ENCODE measurements around the gene PRKAB1.
"Not testable (repeated sequence)": the region's sequence is repeated elsewhere in the genome, so short reads cannot be mapped to it uniquely, and the experiment has no call there.

The PRKAB1 gene

GRCh38 chr12:119642986-119643385 lies 24.9 kb upstream of the PRKAB1 start:
- Histone ChIP-seq H3K4me3 (ENCODE audit: low read depth, low read length) (no peak overlapping the region), H3K4me1 (ENCODE audit: control insufficient read depth, insufficient read depth, low read length) (no peaks in the 10 kb centered on the region), H3K9me3 (ENCODE audit: control insufficient read depth, insufficient read depth, low read length) (no peaks in the 10 kb centered on the region), H3K27me3 (ENCODE audit: control insufficient read depth, insufficient read depth, low read length) (no peaks in the 10 kb centered on the region), H3K9ac (ENCODE audit: low read depth, low read length) (no peak overlapping the region), H3K36me3 (ENCODE audit: control insufficient read depth, insufficient read depth, low read length) (no peaks in the 10 kb centered on the region)

DNA sequence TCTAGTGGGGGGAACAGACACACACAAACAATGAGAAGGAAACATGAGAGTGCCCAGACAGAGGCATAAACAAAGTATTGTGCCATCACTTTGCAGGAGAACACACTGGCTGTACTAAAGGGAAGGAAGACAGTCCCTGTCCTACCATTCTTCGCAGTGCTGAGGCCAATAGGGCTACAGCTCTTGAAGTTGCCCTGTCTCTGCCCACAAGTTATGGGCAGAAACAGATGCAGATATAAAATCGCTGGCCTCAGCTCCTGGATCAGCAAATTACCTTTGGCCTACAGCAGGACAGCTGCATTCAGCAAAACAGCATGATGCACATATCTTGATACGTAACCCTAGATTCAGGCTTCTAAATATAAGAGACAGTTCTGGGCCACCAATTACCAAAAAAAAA lies 23.0 kb upstream of the PRKAB1 start:
- Histone ChIP-seq H3K36me3 (ENCODE audit: control insufficient read depth, insufficient read depth, low read length) (no peaks in the 10 kb centered on the region), H3K27me3 (ENCODE audit: control insufficient read depth, insufficient read depth, low read length) (no peaks in the 10 kb centered on the region), H3K4me3 (ENCODE audit: low read depth, low read length) (no peak overlapping the region), H3K9me3 (ENCODE audit: control insufficient read depth, insufficient read depth, low read length) (no peaks in the 10 kb centered on the region), H3K4me1 (ENCODE audit: control insufficient read depth, insufficient read depth, low read length) (no peaks in the 10 kb centered on the region), H3K9ac (ENCODE audit: low read depth, low read length) (no peak overlapping the region)

GRCh38 chr12:119645535-119646059 lies 22.3 kb upstream of the PRKAB1 start:
- no peaks in the 10 kb centered on the region for H3K27me3 ChIP-seq (ENCODE audit: control insufficient read depth, insufficient read depth, low read length)
- no peaks in the 10 kb centered on the region for H3K4me1 ChIP-seq (ENCODE audit: control insufficient read depth, insufficient read depth, low read length)
- H3K36me3 ChIP-seq (ENCODE audit: control insufficient read depth, insufficient read depth, low read length): no peaks in the 10 kb centered on the region
- H3K9ac ChIP-seq (ENCODE audit: low read depth, low read length): no peak overlapping the region
- no peak overlapping the region for H3K4me3 ChIP-seq (ENCODE audit: low read depth, low read length)
- no peaks in the 10 kb centered on the region for H3K9me3 ChIP-seq (ENCODE audit: control insufficient read depth, insufficient read depth, low read length)

- Histone ChIP-seq H3K27me3 (ENCODE audit: control insufficient read depth, insufficient read depth, low read length) (no peaks in the 10 kb centered on the region), H3K9ac (ENCODE audit: low read depth, low read length) (no peak overlapping the region)
Observed at GRCh38 chr12:119649202-119649808, 18.6 kb upstream of the PRKAB1 start.

GRCh38 chr12:119652665-119653064 lies 15.3 kb upstream of the PRKAB1 start:
- Histone ChIP-seq H3K4me3 (ENCODE audit: low read depth, low read length) (no peak overlapping the region), H3K9me3 (ENCODE audit: control insufficient read depth, insufficient read depth, low read length) (no peaks in the 10 kb centered on the region), H3K27me3 (ENCODE audit: control insufficient read depth, insufficient read depth, low read length) (no peaks in the 10 kb centered on the region), H3K4me1 (ENCODE audit: control insufficient read depth, insufficient read depth, low read length) (no peaks in the 10 kb centered on the region), H3K9ac (ENCODE audit: low read depth, low read length) (no peak overlapping the region), H3K36me3 (ENCODE audit: control insufficient read depth, insufficient read depth, low read length) (no peaks in the 10 kb centered on the region)

More at GRCh38 chr12:119649202-119649808, 18.6 kb upstream of the PRKAB1 start:
- Histone ChIP-seq H3K4me1 (ENCODE audit: control insufficient read depth, insufficient read depth, low read length) (no peaks in the 10 kb centered on the region), H3K4me3 (ENCODE audit: low read depth, low read length) (no peak overlapping the region), H3K9me3 (ENCODE audit: control insufficient read depth, insufficient read depth, low read length) (no peaks in the 10 kb centered on the region), H3K36me3 (ENCODE audit: control insufficient read depth, insufficient read depth, low read length) (no peaks in the 10 kb centered on the region)

DNA sequence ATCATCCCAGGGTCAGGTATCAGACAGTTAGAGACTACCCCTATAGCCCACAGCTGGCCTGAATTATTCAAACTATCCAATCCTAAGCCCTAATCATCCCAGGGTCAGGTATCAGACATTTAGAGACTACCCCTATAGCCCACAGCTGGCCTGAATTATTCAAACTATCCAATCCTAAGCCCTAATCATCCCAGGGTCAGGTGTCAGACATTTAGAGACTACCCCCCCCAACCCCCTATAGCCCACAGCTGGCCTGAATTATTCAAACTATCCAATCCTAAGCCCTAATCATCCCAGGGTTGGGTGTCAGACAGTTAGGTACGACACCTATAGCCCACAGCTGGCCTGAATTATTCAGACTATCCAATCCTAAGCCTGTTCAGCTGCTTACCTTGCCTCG lies 10.9 kb upstream of the PRKAB1 start:
- H3K9me3 ChIP-seq (ENCODE audit: control insufficient read depth, insufficient read depth, low read length); H3K9ac ChIP-seq (ENCODE audit: low read depth, low read length); H3K27me3 ChIP-seq (ENCODE audit: control insufficient read depth, insufficient read depth, low read length); H3K4me1 ChIP-seq (ENCODE audit: control insufficient read depth, insufficient read depth, low read length); H3K36me3 ChIP-seq (ENCODE audit: control insufficient read depth, insufficient read depth, low read length); H3K4me3 ChIP-seq (ENCODE audit: low read depth, low read length): not testable (repeated sequence)

DNA sequence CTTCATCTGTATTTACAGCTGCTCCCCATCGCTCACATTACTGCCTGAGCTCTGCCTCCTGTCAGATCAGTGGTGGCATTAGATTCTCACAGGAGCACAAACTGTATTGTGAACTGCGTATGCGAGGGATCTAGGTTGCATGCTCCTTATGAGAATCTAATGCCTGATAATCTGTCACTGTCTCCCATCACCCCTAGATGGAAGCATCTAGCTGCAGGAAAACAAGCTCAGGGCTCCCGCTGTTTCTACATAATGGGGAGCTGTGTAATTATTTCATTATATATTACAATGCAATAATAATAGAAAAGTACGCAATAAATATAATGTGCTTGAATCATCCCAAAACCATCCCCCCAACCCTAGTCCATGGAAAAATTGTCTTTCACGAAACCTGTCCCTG lies 9.8 kb upstream of the PRKAB1 start:
- not testable (repeated sequence) for H3K9me3 ChIP-seq (ENCODE audit: control insufficient read depth, insufficient read depth, low read length); H3K4me1 ChIP-seq (ENCODE audit: control insufficient read depth, insufficient read depth, low read length); H3K27me3 ChIP-seq (ENCODE audit: control insufficient read depth, insufficient read depth, low read length); H3K36me3 ChIP-seq (ENCODE audit: control insufficient read depth, insufficient read depth, low read length); H3K9ac ChIP-seq (ENCODE audit: low read depth, low read length); H3K4me3 ChIP-seq (ENCODE audit: low read depth, low read length)

DNA sequence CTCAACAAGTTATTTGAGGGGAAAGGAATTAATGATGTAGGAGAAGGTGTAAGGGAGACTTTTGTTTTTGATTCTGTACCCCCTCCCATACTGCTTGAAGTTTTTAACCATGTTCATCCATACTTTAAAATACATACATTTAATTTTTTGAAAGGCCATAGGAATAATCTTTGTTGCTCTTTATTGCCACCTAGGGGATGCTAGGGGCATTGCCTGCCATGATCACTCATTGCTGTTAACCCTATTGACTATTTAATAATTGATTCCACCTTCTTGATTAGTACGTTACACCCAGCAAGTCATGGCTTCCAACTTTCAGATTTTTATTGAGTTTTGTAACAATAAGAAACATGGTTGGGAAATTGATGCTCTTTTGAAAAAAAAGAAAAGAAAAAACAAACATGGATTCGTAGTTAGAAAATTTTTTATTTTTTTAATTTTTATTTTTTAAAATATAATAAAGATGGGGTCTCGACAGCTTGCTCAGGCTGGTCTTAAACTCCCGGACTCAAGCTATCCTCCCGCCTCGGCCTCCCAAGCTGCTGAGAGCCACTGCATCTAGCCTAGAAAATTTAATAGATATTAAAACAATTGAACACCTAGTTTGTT lies 8.5 kb upstream of the PRKAB1 start:
- Histone ChIP-seq H3K36me3 (ENCODE audit: control insufficient read depth, insufficient read depth, low read length) (no peaks in the 10 kb centered on the region), H3K27me3 (ENCODE audit: control insufficient read depth, insufficient read depth, low read length) (no peaks in the 10 kb centered on the region), H3K9me3 (ENCODE audit: control insufficient read depth, insufficient read depth, low read length) (no peaks in the 10 kb centered on the region), H3K9ac (ENCODE audit: low read depth, low read length) (no peak overlapping the region), H3K4me3 (ENCODE audit: low read depth, low read length) (no peak overlapping the region), H3K4me1 (ENCODE audit: control insufficient read depth, insufficient read depth, low read length) (no peaks in the 10 kb centered on the region)

DNA sequence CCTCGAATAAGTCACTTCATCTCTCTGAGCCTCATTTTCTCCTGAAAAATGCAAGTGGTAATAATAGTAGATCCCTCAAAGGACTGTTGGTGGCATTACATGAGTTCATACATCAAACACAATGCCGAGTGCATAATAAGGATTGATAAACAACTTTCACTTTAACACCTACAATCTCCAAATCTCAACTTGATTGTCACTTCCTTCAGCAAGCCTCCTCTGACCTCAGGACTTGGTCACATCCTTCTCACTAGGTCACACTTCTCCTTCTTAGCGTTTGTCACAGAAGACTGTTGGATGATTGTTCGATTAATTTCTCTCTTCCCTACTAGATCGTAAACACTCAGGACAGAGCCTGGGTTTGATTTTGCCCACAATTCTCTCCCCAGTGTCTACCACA lies 7.9 kb upstream of the PRKAB1 start:
- no peaks in the 10 kb centered on the region for H3K36me3 ChIP-seq (ENCODE audit: control insufficient read depth, insufficient read depth, low read length)
- H3K4me1 ChIP-seq (ENCODE audit: control insufficient read depth, insufficient read depth, low read length): no peaks in the 10 kb centered on the region
- H3K27me3 ChIP-seq (ENCODE audit: control insufficient read depth, insufficient read depth, low read length): no peaks in the 10 kb centered on the region
- H3K4me3 ChIP-seq (ENCODE audit: low read depth, low read length): no peak overlapping the region
- H3K9ac ChIP-seq (ENCODE audit: low read depth, low read length): no peak overlapping the region
- no peaks in the 10 kb centered on the region for H3K9me3 ChIP-seq (ENCODE audit: control insufficient read depth, insufficient read depth, low read length)

DNA sequence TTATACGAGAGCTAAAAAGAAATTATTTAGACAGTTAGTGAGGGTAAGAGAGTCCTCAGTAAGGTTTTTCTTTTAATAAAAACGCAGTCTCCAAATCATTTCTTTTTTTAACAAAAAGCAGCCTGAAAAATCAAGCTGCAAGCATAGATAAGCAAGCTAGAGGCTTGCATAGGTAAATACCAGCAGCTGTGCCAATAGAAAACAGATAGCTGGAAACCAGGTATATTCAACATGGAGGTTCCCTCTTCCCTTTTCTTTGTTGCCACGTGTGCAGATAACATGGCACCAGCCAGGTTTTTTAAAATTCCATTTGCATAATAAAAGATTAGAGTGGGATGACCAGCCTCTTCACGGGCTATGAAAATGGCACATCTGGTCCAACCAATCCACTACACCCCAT lies 6.1 kb upstream of the PRKAB1 start:
- Histone ChIP-seq H3K27me3 (ENCODE audit: control insufficient read depth, insufficient read depth, low read length) (no peaks in the 10 kb centered on the region), H3K9me3 (ENCODE audit: control insufficient read depth, insufficient read depth, low read length) (no peaks in the 10 kb centered on the region), H3K9ac (ENCODE audit: low read depth, low read length) (no peak overlapping the region), H3K4me3 (ENCODE audit: low read depth, low read length) (no peak overlapping the region), H3K4me1 (ENCODE audit: control insufficient read depth, insufficient read depth, low read length) (no peaks in the 10 kb centered on the region), H3K36me3 (ENCODE audit: control insufficient read depth, insufficient read depth, low read length) (no peaks in the 10 kb centered on the region)

DNA sequence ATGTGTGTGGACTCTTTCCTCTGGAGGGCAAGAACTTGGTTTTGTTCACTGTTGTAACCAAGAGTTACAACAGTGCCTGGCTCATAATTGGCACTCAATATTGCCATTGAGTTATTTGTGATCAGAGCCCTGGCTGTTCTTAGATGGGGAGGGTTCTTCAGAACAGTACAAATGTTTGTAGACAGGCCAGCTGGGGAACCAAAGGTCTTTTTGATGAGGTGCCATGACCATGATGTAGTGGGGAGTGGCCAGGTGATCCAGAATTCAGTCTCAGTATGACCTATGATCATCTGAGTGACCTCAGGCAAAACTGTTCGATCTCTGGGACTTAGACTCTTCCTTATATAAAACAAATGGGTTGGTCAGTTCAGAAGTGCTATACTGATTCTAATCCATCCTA lies 3.3 kb upstream of the PRKAB1 start:
- Histone ChIP-seq H3K9ac (ENCODE audit: low read depth, low read length) (no peak overlapping the region), H3K4me1 (ENCODE audit: control insufficient read depth, insufficient read depth, low read length) (no peaks in the 10 kb centered on the region), H3K4me3 (ENCODE audit: low read depth, low read length) (no peak overlapping the region), H3K36me3 (ENCODE audit: control insufficient read depth, insufficient read depth, low read length) (no peaks in the 10 kb centered on the region), H3K9me3 (ENCODE audit: control insufficient read depth, insufficient read depth, low read length) (no peaks in the 10 kb centered on the region), H3K27me3 (ENCODE audit: control insufficient read depth, insufficient read depth, low read length) (no peaks in the 10 kb centered on the region)

DNA sequence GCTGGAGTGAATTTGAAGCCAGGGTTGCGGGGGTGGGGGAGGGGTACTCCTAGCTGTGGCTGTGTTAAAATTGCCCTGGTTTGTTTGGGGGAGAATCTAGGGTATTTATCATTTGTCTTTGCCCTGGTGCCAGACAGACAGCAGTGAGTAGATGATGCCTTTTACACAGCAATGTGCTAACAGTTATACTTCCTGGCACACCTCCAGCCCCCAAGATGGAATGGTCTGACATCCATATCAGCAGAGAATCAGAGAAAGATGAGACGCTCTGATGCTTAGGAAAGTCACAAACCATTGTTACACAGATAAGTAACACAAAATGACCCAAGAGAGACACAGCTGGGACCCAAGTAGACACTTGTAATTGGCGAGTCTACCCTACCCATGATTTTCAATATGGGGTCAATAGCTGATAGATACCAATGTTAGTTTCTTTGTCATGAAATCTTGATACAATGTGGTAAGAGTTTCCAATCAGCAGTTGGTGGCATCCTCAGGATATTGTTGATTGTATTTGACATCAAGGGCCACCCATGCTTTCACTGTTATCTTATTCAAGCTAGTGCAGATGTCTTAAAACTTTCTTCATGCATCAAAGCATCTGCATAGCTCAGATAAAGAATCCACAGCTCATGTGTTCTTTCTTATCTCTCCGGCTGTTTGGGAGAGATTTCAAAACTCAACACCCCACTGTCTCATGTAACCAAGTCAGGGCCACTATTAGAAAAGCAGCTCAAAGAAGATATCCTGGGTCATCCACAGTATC lies 2.6 kb upstream of the PRKAB1 start:
- no peaks in the 10 kb centered on the region for H3K27me3 ChIP-seq (ENCODE audit: control insufficient read depth, insufficient read depth, low read length)
- no peak overlapping the region for H3K4me3 ChIP-seq (ENCODE audit: low read depth, low read length)
- H3K36me3 ChIP-seq (ENCODE audit: control insufficient read depth, insufficient read depth, low read length): peaks cover 6% of the 10 kb centered on the region
- no peaks in the 10 kb centered on the region for H3K9me3 ChIP-seq (ENCODE audit: control insufficient read depth, insufficient read depth, low read length)
- no peaks in the 10 kb centered on the region for H3K4me1 ChIP-seq (ENCODE audit: control insufficient read depth, insufficient read depth, low read length)
- no peak overlapping the region for H3K9ac ChIP-seq (ENCODE audit: low read depth, low read length)

Measured in iPS-15b (cell line).